Gastroesophageal sphincter (tissue), 4 donors: ENCODE data around the gene AK5. TPM values are rescaled to one million over a fixed set of nuclear protein-coding genes. Genes with fewer than 3 reads are reported as not detected.

ENCODE experiments used
- ATAC-seq: fragments of 150-250 bp; one replicate; pipeline ENCODE4 v1.9.1; 2016; ENCODE audit warnings: mild to moderate bottlenecking, moderate library complexity
- H3K27ac ChIP-seq, 4 donors: fragments of 200-600 bp; sonication (generic) in 3 of 4; 1 replicate in 3 of 4; 2 replicates in 1 of 4; pipeline ENCODE4 v1.5.1; 2016 to 2019
- H3K27me3 ChIP-seq: fragments of 200-600 bp; sonication (generic); one replicate; pipeline ENCODE4 v1.5.1; 2019
- H3K36me3 ChIP-seq, 2 donors: fragments of 200-600 bp; sonication (generic); one replicate each; pipeline ENCODE4 v1.5.1; 2019; ENCODE audit warnings: control low read depth in 1 of 2
- H3K4me1 ChIP-seq, 3 donors: fragments of 200-600 bp; sonication (generic); 1 replicate in 2 of 3; 2 replicates in 1 of 3; pipeline ENCODE4 v1.5.1; 2016 to 2019; ENCODE audit warnings: control low read depth in 2 of 3
- H3K4me3 ChIP-seq, 2 donors: fragments of 200-600 bp; sonication (generic); one replicate each; pipeline ENCODE4 v1.5.1; 2019; ENCODE audit warnings: mild to moderate bottlenecking in 1 of 2, moderate library complexity in 1 of 2
- H3K9me3 ChIP-seq, 3 donors: fragments of 200-600 bp; sonication (generic); one replicate each; pipeline ENCODE4 v1.5.1; 2017 to 2019; ENCODE audit warnings: control low read depth in 2 of 3
- CTCF ChIP-seq, 4 experiments: fragments of 200-600 bp in 2 of 4; fragments of 450-650 bp in 2 of 4; sonication (generic) in 1 of 4; IDR thresholded peaks; one replicate each; pipeline ENCODE4 v1.5.1; 2017 to 2019; ENCODE audit warnings: antibody characterized with exemption in 4 of 4, mild to moderate bottlenecking in 2 of 4, moderate library complexity in 2 of 4
- EP300 ChIP-seq: sonication (generic); formaldehyde crosslinking; IDR thresholded peaks from one replicate; pipeline ENCODE4 v1.6.1; 2017; ENCODE audit warnings: antibody characterized with exemption, mild to moderate bottlenecking
- POLR2A ChIP-seq, 2 donors: fragments of 450-650 bp; IDR thresholded peaks; one replicate each; pipeline ENCODE4 v1.6.1; 2017; ENCODE audit warnings: antibody characterized with exemption in 2 of 2, mild to moderate bottlenecking in 2 of 2, moderate library complexity in 1 of 2
- POLR2AphosphoS5 ChIP-seq: sonication (generic); formaldehyde crosslinking; IDR thresholded peaks from one replicate; pipeline ENCODE4 v1.6.1; 2017; ENCODE audit warnings: antibody characterized with exemption
- WGBS, 2 donors: methylation state at CpG; one replicate each; pipeline ENCODE4 v1.1.5; 2018; ENCODE audit warnings: low coverage in 1 of 2; 5-methylcytosine and 5-hydroxymethylcytosine counted together
- total RNA-seq, 4 donors: library from RNA; depleted of rRNA; stranded (reverse); fragments of >200 nt; gene quantifications; one replicate each; pipeline ENCODE4 v1.1.0, GENCODE V29; 2016

Gene AK5
- total RNA-seq, 4 donors from 2014 or later: 0.67 to 5.3 (median 2.7) TPM

DNA sequence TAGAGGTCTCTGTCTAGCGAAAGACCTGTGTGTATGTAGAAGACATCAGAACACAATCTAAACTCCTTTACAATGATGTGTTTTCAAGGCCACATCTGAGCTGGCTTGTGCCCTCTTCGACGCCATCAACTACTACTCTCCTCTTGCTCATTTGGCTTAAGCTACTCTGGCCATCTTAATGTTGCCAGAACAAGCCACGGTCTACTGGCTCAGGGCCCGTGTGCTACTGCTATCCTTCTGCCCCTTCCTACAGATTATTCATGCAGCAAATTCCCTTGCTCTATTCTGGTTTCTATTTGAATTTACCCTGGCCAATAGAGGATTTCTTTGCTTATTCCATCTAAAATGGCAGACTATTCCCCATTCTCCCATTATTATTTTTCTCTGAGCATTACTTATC is 278.9 kb downstream of the AK5 start:
- Histone ChIP-seq H3K27ac (no peak overlapping the region), H3K9me3 (no peaks in the 10 kb centered on the region), H3K27me3 (no peaks in the 10 kb centered on the region), H3K4me3 (no peak overlapping the region), H3K4me1 (no peaks in the 10 kb centered on the region), H3K36me3 (peaks cover 5 to 57% of the 10 kb centered on the region in 2 donors)
- WGBS, 2 donors: 86 to 94% methylated on average over 5 of the region's 5 CpGs
- no peak for ATAC-seq
- TF ChIP-seq POLR2A (IDR thresholded peaks at IDR 0.05): no peak
- no peak for TF ChIP-seq CTCF (IDR thresholded peaks at IDR 0.05)
- no peak for TF ChIP-seq POLR2AphosphoS5
- no peak for TF ChIP-seq EP300

- ATAC-seq: no peak
- TF ChIP-seq EP300: no peak
- no peak for TF ChIP-seq CTCF (IDR thresholded peaks at IDR 0.05)
- no peak for TF ChIP-seq POLR2AphosphoS5
- no peak for TF ChIP-seq POLR2A (IDR thresholded peaks at IDR 0.05)
- peaks cover 7 to 76% of the 10 kb centered on the region in 2 donors for H3K36me3 ChIP-seq
- H3K9me3 ChIP-seq: no peaks in the 10 kb centered on the region
- H3K4me1 ChIP-seq: no peaks in the 10 kb centered on the region
- H3K27ac ChIP-seq: no peak overlapping the region
- no peak overlapping the region for H3K4me3 ChIP-seq
- 70 to 86% methylated on average over 3 of the region's 3 CpGs for WGBS, 2 donors
- no peaks in the 10 kb centered on the region for H3K27me3 ChIP-seq
Observed at GRCh38 chr1:77562596-77563150, 280.9 kb downstream of the AK5 start.

DNA sequence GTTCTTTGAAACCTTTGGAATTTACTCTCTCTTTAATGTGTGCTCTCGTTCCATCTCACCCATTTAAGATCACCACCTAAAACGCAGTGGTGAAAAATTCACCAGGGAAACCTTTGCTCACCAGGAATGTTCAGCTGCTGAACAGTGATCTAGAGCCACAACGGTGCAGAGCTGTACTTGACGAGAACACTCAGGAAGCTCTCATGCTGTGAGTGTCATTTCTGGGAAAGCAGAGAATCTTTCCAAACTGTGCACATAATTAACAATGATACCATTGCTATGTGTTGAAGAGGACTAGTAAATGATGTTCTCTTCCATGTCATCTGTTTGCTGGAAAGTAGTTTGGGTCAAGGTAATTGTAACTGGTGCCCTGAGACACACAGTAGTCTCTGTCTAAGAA is 283.5 kb downstream of the AK5 start:
- TF ChIP-seq POLR2A (IDR thresholded peaks at IDR 0.05) (no peak), EP300 (no peak), POLR2AphosphoS5 (no peak), CTCF (IDR thresholded peaks at IDR 0.05) (no peak)

DNA sequence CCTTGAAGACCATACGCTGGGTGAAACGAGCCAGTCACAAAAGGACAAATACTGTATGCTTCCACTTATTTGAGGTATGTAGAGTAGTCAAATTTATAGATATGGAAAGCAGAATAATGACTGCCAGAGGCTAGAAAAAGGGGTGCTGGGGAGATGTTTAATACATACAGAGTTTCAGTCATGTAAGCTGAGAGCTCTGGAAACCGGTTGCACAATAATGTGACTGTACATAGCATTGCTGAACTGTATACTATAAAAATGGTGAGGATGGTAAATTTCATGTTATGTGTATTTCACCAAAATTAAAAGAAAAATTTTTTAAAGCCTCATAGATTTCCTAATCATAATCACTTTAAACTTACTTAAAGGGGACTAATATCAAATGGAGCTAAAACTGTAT is 289.8 kb downstream of the AK5 start:
- no peak overlapping the region for H3K4me3 ChIP-seq
- no peak for ATAC-seq

More for the DNA sequence above, 283.5 kb downstream of the AK5 start:
- no peak overlapping the region for H3K27ac ChIP-seq
- no peaks in the 10 kb centered on the region for H3K27me3 ChIP-seq
- H3K4me3 ChIP-seq: no peak overlapping the region
- ATAC-seq: no peak
- H3K4me1 ChIP-seq: no peaks in the 10 kb centered on the region
- 84 to 92% methylated on average over 4 of the region's 4 CpGs for WGBS, 2 donors
- H3K9me3 ChIP-seq: no peaks in the 10 kb centered on the region
- peaks cover 10 to 81% of the 10 kb centered on the region in 2 donors for H3K36me3 ChIP-seq

More for the DNA sequence above, 289.8 kb downstream of the AK5 start:
- H3K27me3 ChIP-seq: no peaks in the 10 kb centered on the region
- no peaks in the 10 kb centered on the region for H3K9me3 ChIP-seq
- H3K36me3 ChIP-seq: peaks cover 4 to 89% of the 10 kb centered on the region in 2 donors
- H3K4me1 ChIP-seq: no peaks in the 10 kb centered on the region
- no peak for TF ChIP-seq POLR2A (IDR thresholded peaks at IDR 0.05)
- TF ChIP-seq CTCF (IDR thresholded peaks at IDR 0.05): no peak
- TF ChIP-seq EP300: no peak
- no peak for TF ChIP-seq POLR2AphosphoS5
- H3K27ac ChIP-seq: no peak overlapping the region
- WGBS, 2 donors: 100% methylated on average over 1 to 2 of the region's 3 CpGs
